GM23338 (cell line): Measurements from ENCODE around the gene ETFA.

Source experiments
- CREB1 ChIP-seq: fragments of 250-450 bp; sonication (Bioruptor Pico); IDR thresholded peaks from 2 replicates; pipeline ENCODE4 v1.5.0; 2020; ENCODE audit warnings: low read depth, mild to moderate bottlenecking, moderate library complexity
- CTCF ChIP-seq, 2 experiments: fragments of 200-600 bp in 1 of 2; sonication (generic) in 1 of 2; conservative IDR thresholded peaks; 2 replicates each; pipeline versions ENCODE4 v1.5.1 to v1.6.1; 2016 to 2017; ENCODE audit warnings: antibody characterized with exemption in 2 of 2, low read depth in 2 of 2, mild to moderate bottlenecking in 2 of 2, moderate library complexity in 1 of 2
- EZH2 ChIP-seq: fragments of 200-600 bp; sonication (generic); IDR thresholded peaks from one replicate; pipeline ENCODE4 v1.8.0; 2017; ENCODE audit warnings: antibody characterized with exemption, mild to moderate bottlenecking, low read depth; ENCODE audit not compliant: unreplicated experiment
- JUNB ChIP-seq: IDR thresholded peaks from one replicate; pipeline ENCODE4 v1.6.1; 2016; ENCODE audit warnings: antibody characterized with exemption; ENCODE audit not compliant: unreplicated experiment
- STAT1 ChIP-seq: IDR thresholded peaks from one replicate; pipeline ENCODE4 v1.6.1; 2016; ENCODE audit warnings: antibody characterized with exemption; ENCODE audit not compliant: unreplicated experiment

- no peak for TF ChIP-seq EZH2
- no peak for TF ChIP-seq STAT1
- no peak for TF ChIP-seq JUNB
- no peak for TF ChIP-seq CTCF (conservative IDR thresholded peaks at IDR 0.05; ENCODE audit: low read depth in 2 of 2)
- TF ChIP-seq CREB1 (CRISPR knock-in tag), result no peak
Observed at GRCh38 chr15:76169911-76170800, 141.1 kb downstream of the ETFA start.
